Mesenchymal stem cell (in vitro differentiated cells and primary cell): ENCODE results near the gene ZKSCAN1.

Source experiments
- DNase-seq: peaks from one replicate; pipeline ENCODE4 v3.0.0-alpha.2; 2013
- H2AFZ ChIP-seq: one replicate; pipeline ENCODE4 v1.6.1; 2013; ENCODE audit warnings: low read depth, mild to moderate bottlenecking, control low read depth, inconsistent platforms, low read length, moderate library complexity
- H2AK5ac ChIP-seq: 2 replicates; pipeline ENCODE4 v1.6.1; 2013; ENCODE audit warnings: low read length, moderate library complexity, mild to moderate bottlenecking, inconsistent platforms; ENCODE audit not compliant: severe bottlenecking
- H2BK120ac ChIP-seq: one replicate; pipeline ENCODE4 v1.6.1; 2013; ENCODE audit warnings: low read depth, mild to moderate bottlenecking, inconsistent platforms, low read length, moderate library complexity
- H2BK12ac ChIP-seq, 2 experiments: one replicate each; pipeline ENCODE4 v1.6.1; 2013; ENCODE audit warnings: inconsistent platforms in 2 of 2, low read length in 2 of 2, mild to moderate bottlenecking in 2 of 2, moderate library complexity in 2 of 2, control low read depth in 1 of 2
- H2BK15ac ChIP-seq: one replicate; pipeline ENCODE4 v1.6.1; 2013; ENCODE audit warnings: mild to moderate bottlenecking, low read depth, inconsistent platforms; ENCODE audit not compliant: poor library complexity, severe bottlenecking
- H2BK5ac ChIP-seq: 2 replicates; pipeline ENCODE4 v1.6.1; 2013; ENCODE audit warnings: low read depth, mild to moderate bottlenecking, low read length, control low read depth, inconsistent platforms; ENCODE audit not compliant: poor library complexity, severe bottlenecking
- H3K14ac ChIP-seq, 2 experiments: one replicate each; pipeline ENCODE4 v1.6.1; 2013; ENCODE audit warnings: inconsistent platforms in 2 of 2, low read length in 2 of 2, control low read depth in 1 of 2, mild to moderate bottlenecking in 1 of 2, moderate library complexity in 1 of 2
- H3K18ac ChIP-seq, 2 experiments: one replicate each; pipeline ENCODE4 v1.6.1; 2013; ENCODE audit warnings: inconsistent platforms in 2 of 2, low read length in 2 of 2, control low read depth in 1 of 2, low read depth in 1 of 2, mild to moderate bottlenecking in 1 of 2
- H3K23ac ChIP-seq, 2 experiments: one replicate each; pipeline ENCODE4 v1.6.1; 2013; ENCODE audit warnings: inconsistent platforms in 2 of 2, low read length in 2 of 2, mild to moderate bottlenecking in 2 of 2, moderate library complexity in 2 of 2, control low read depth in 1 of 2
- H3K27ac ChIP-seq: 2 replicates; pipeline ENCODE4 v1.5.1; 2013; ENCODE audit warnings: mild to moderate bottlenecking, moderate library complexity, low read length, control low read depth, inconsistent platforms; ENCODE audit not compliant: poor library complexity, severe bottlenecking
- H3K27me3 ChIP-seq, 2 experiments: 2 replicates each; pipeline versions ENCODE4 v1.6.1 to v1.7.0; 2013; ENCODE audit warnings: low read length in 2 of 2, mild to moderate bottlenecking in 2 of 2, moderate library complexity in 2 of 2, control low read depth in 1 of 2, inconsistent platforms in 1 of 2; ENCODE audit not compliant: control insufficient read depth in 1 of 2, insufficient read depth in 1 of 2
- H3K36me3 ChIP-seq, 2 experiments: 2 replicates each; pipeline versions ENCODE4 v1.6.1 to v1.7.0; 2013; ENCODE audit warnings: low read length in 2 of 2, control low read depth in 1 of 2, inconsistent platforms in 1 of 2, low read depth in 1 of 2, mild to moderate bottlenecking in 1 of 2; ENCODE audit not compliant: insufficient read depth in 2 of 2, control insufficient read depth in 1 of 2
- H3K4ac ChIP-seq, 2 experiments: one replicate each; pipeline ENCODE4 v1.6.1; 2013; ENCODE audit warnings: inconsistent platforms in 2 of 2, low read length in 2 of 2, mild to moderate bottlenecking in 2 of 2, moderate library complexity in 2 of 2, control low read depth in 1 of 2, low read depth in 1 of 2
- H3K4me1 ChIP-seq: 2 replicates; pipeline ENCODE4 v1.6.1; 2013; ENCODE audit warnings: low read depth, low read length, control low read depth; ENCODE audit not compliant: control insufficient read depth, insufficient read depth
- H3K4me2 ChIP-seq: 2 replicates; pipeline ENCODE4 v1.6.1; 2013; ENCODE audit warnings: low read length, mild to moderate bottlenecking, inconsistent platforms; ENCODE audit not compliant: poor library complexity, severe bottlenecking
- H3K4me3 ChIP-seq, 2 experiments: 2 replicates each; pipeline versions ENCODE4 v1.5.1 to v1.7.0; 2013; ENCODE audit warnings: low read length in 2 of 2, mild to moderate bottlenecking in 2 of 2, control low read depth in 1 of 2, low read depth in 1 of 2; ENCODE audit not compliant: insufficient read depth in 1 of 2
- H3K79me1 ChIP-seq: replicated peaks from 2 replicates; pipeline ENCODE4 v1.6.1; 2013; ENCODE audit warnings: mild to moderate bottlenecking, control low read depth, low read length, inconsistent platforms; ENCODE audit not compliant: poor library complexity, severe bottlenecking
- H3K9ac ChIP-seq: 2 replicates; pipeline ENCODE4 v1.7.0; 2013; ENCODE audit warnings: mild to moderate bottlenecking, low read length, moderate library complexity
- H3K9me3 ChIP-seq: 2 replicates; pipeline ENCODE4 v1.7.0; 2013; ENCODE audit warnings: mild to moderate bottlenecking, low read length; ENCODE audit not compliant: control insufficient read depth
- H4K8ac ChIP-seq: one replicate; pipeline ENCODE4 v1.6.1; 2013; ENCODE audit warnings: inconsistent platforms, mild to moderate bottlenecking, low read length, moderate library complexity
- H4K91ac ChIP-seq: one replicate; pipeline ENCODE4 v1.6.1; 2013; ENCODE audit warnings: mild to moderate bottlenecking, low read length, inconsistent platforms
- whole genome bisulfite sequencing: methylation state at CpG from one replicate; pipeline ENCODE4 v1.1.7; 2013; ENCODE audit warnings: mixed read lengths; 5-methylcytosine and 5-hydroxymethylcytosine counted together

The ZKSCAN1 gene

DNA sequence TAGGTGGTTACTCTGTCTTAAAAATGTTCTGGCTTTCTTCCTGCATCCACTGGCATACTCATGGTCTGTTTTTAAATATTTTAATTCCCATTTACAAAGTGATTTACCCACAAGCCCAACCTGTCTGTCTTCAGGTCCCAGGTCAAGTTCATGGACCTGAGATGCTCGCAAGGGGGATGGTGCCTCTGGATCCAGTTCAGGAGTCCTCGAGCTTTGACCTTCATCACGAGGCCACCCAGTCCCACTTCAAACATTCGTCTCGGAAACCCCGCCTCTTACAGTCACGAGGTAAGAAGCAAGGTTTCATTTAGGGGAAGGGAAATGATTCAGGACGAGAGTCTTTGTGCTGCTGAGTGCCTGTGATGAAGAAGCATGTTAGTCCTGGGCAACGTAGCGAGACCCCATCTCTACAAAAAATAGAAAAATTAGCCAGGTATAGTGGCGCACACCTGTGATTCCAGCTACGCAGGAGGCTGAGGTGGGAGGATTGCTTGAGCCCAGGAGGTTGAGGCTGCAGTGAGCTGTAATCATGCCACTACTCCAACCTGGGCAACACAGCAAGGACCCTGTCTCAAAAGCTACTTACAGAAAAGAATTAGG lies 8.7 kb downstream of the ZKSCAN1 start:
- DNase-seq: no peak
- Histone ChIP-seq H4K91ac (no peak overlapping the region), H3K14ac (no peak overlapping the region), H2BK120ac (no peak overlapping the region), H2BK5ac (no peak overlapping the region), H3K4ac (no peak overlapping the region), H3K27ac (no peak overlapping the region), H2BK12ac (no peak overlapping the region), H3K36me3 (peaks cover 49 to 76% of the 10 kb centered on the region in 2 experiments), H3K9ac (no peak overlapping the region), H2AK5ac (no peak overlapping the region), H3K4me1 (peaks cover 2% of the 10 kb centered on the region), H3K79me1 (peaks cover 24% of the 10 kb centered on the region), H3K4me2 (no peak overlapping the region), H4K8ac (no peak overlapping the region), H3K23ac (no peak overlapping the region), H3K27me3 (no peaks in the 10 kb centered on the region), H2AFZ (no peak overlapping the region), H3K9me3 (no peaks in the 10 kb centered on the region), H3K4me3 (no peak overlapping the region), H3K18ac (no peak overlapping the region), H2BK15ac (no peak overlapping the region)
- WGBS: 96% methylated on average over 10 of the region's 12 CpGs

DNA sequence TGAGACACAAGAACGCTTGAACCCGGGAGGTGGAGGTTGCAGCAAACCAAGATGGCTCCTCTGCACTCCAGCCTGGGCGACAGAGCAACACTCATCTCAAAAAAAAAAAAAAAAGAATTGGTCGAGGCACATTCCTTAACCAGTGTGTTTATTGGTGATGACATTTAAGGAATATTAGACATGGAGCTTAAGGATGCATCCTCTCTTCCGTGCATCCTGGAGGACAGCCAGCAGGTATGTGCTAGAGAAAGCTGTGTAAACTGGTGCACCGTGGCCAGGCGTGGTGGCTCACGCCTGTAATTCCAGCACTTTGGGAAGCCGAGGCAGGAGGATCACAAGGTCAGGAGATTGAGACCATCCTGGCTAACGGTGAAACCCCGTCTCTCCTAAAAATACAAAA lies 11.8 kb downstream of the ZKSCAN1 start:
- Histone ChIP-seq H3K4me3 (no peak overlapping the region), H3K14ac (no peak overlapping the region), H2BK15ac (no peak overlapping the region), H3K9me3 (no peaks in the 10 kb centered on the region), H3K36me3 (peaks cover 63 to 95% of the 10 kb centered on the region in 2 experiments), H2BK12ac (no peak overlapping the region), H2BK120ac (no peak overlapping the region), H3K4me1 (no peaks in the 10 kb centered on the region), H3K23ac (no peak overlapping the region), H4K8ac (no peak overlapping the region), H3K79me1 (peaks cover 39% of the 10 kb centered on the region), H3K18ac (no peak overlapping the region), H2AK5ac (no peak overlapping the region), H2AFZ (no peak overlapping the region), H3K4me2 (no peak overlapping the region), H3K27ac (no peak overlapping the region), H3K4ac (no peak overlapping the region), H2BK5ac (no peak overlapping the region), H3K27me3 (no peaks in the 10 kb centered on the region), H4K91ac (no peak overlapping the region), H3K9ac (no peak overlapping the region)
- WGBS: 93% methylated on average over 11 of the region's 11 CpGs
- DNase-seq: no peak

GRCh38 chr7:100029596-100029995 lies 14.2 kb downstream of the ZKSCAN1 start:
- Histone ChIP-seq H2BK12ac (no peak overlapping the region), H3K4me1 (no peaks in the 10 kb centered on the region), H2AFZ (no peak overlapping the region), H3K27me3 (no peaks in the 10 kb centered on the region), H3K36me3 (peaks cover 52 to 90% of the 10 kb centered on the region in 2 experiments), H3K27ac (no peak overlapping the region), H2BK5ac (no peak overlapping the region), H4K8ac (no peak overlapping the region), H3K4ac (no peak overlapping the region), H3K9ac (no peak overlapping the region), H3K9me3 (no peaks in the 10 kb centered on the region), H3K18ac (no peak overlapping the region), H3K4me3 (no peak overlapping the region), H4K91ac (no peak overlapping the region), H3K23ac (no peak overlapping the region), H2AK5ac (no peak overlapping the region), H3K14ac (no peak overlapping the region), H3K79me1 (peaks cover 32% of the 10 kb centered on the region), H3K4me2 (no peak overlapping the region), H2BK120ac (no peak overlapping the region), H2BK15ac (no peak overlapping the region)
- 92% methylated on average over 5 of the region's 5 CpGs for WGBS
- no peak for DNase-seq

- Histone ChIP-seq H2BK12ac (no peak overlapping the region), H3K18ac (no peak overlapping the region), H4K91ac (no peak overlapping the region), H3K27me3 (no peaks in the 10 kb centered on the region), H3K4me1 (no peaks in the 10 kb centered on the region), H2AK5ac (no peak overlapping the region), H3K36me3 (peaks cover 43 to 91% of the 10 kb centered on the region in 2 experiments), H3K4ac (no peak overlapping the region), H3K23ac (no peak overlapping the region), H4K8ac (no peak overlapping the region), H3K9me3 (no peaks in the 10 kb centered on the region), H2BK15ac (no peak overlapping the region), H2BK120ac (no peak overlapping the region), H3K27ac (no peak overlapping the region), H3K14ac (no peak overlapping the region), H2AFZ (no peak overlapping the region), H2BK5ac (no peak overlapping the region), H3K79me1 (peaks cover 43% of the 10 kb centered on the region), H3K9ac (no peak overlapping the region), H3K4me2 (no peak overlapping the region), H3K4me3 (no peak overlapping the region)
- no peak for DNase-seq
- WGBS: 98% methylated on average over 5 of the region's 6 CpGs
Measured at GRCh38 chr7:100033526-100033925, 18.1 kb downstream of the ZKSCAN1 start.
